GM19328 (cell line): Measurements from ENCODE around the gene FFAR3.

ENCODE experiments used
- ATAC-seq: cut with Tn5 transposase; IDR thresholded peaks from one replicate; pipeline ENCODE4 v1.9.1; 2021; ENCODE audit warnings: mild to moderate bottlenecking, moderate library complexity; ENCODE audit not compliant: unreplicated experiment

FFAR3 gene

DNA sequence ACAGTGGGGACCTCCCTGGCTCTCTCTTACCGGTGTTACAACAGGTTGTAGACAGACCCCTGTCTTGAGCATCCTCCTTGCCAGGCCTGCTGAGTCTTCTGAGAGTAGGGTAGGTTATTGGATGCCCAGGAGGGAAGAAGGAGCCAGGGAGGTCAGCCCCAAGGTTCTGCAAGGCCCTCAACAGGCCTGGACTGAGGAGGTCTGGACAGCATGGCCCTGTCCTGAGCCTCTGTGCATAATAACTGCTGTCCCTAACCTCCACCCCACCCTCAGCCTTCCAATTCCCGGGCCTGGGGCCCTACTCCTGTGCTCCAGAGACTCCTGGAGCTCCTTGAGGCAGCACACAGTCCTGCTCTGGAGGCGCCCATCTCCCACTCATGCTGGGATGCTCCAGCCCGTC is 28.9 kb upstream of the FFAR3 start:
- ATAC-seq, result no peak

DNA sequence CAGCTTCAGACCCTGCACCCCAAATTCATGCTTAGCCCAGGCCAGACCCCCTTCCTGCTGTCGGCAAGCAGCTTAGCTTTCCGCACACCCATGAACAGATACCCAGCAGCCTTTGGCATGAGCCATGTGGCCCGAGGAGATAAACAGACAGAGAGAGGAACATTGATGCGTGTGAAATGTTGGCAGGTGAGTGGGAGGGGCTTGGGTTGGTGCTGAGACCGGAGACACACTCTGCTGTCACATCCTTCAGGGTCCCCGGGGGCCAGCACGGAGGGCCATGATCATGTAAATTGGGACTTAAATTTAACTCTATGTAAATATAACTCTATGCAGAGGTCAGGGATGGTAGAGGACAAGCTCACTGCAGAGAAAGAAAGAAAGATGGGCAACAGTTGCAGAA is 27.8 kb upstream of the FFAR3 start:
- peak; percentile 55 for ATAC-seq

DNA sequence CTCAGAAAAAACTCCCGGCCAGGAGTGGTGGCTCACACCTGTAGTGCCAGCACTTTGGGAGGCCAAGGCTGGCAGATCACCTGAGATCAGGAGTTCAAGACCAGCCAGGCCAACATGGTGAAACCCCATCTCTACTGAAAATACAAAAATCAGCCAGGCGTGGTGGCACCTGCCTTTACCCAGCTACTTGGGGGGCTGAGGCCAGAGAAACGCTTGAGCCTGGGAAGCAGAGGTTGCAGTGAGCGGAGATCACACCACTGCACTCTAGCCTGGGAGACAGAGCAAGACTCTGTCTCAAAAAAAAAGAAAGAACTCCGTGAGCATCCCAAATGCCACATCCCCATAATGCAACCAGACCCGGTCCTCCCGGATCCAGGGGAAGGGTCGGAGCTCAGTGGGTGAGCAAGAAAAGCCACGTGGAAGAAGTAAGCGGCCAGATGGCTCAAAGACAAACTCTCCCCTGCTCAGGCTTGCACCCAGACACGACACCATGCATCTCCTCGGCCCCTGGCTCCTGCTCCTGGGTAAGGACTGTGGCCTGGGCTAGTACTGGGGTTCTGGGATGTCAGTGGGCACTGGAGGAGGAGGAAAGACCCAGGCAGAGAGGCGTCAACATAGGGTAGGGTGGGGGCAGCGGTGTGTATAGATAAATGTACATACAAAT is 26.6 kb upstream of the FFAR3 start:
- ATAC-seq, result no peak

DNA sequence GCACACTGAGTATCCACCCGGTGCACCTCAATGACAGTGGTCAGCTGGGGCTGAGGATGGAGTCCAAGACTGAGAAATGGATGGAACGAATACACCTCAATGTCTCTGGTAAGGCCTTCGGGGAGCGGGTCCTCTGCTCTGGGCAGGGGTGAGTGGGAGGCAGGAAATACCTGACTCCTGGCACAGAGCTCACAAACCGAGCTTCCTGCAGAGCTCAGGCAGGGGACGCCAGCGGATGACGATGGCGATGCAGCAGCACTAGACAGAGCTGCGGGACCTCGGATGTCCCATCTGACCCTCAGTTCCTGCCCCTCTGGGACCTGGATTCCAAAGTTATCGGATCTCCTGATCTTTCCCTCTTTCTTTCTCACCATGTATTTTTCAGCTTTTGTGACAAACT is 25.4 kb upstream of the FFAR3 start:
- no peak for ATAC-seq

DNA sequence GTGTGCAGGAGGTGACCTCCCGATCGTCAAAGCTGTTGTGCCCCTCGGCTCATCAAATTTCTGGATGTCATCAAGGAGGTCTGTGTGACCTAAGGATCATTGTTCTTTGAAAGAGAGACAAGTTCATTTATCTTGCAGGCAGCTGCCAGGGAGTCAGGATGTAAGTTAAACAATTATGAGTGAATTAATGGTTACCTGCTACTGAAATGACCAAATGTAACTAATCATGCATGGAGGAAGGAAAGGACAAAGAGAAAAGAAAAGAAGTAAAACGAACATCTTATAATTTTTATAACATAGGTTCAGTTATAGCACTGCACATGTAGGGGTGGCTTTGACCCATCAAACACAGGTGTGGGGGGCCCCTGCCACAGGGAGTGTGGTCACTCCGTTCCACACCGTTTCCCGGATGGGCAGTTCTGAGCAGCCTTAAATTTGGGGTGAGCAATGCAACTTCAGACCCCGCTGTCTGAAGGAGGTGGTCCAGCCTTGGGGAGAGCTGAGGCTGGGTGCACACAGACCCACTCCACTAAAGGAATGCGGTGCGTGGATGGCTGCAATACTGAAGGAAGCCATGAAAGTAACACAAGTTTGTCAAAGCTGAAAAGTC is 24.0 kb upstream of the FFAR3 start:
- no peak for ATAC-seq

DNA sequence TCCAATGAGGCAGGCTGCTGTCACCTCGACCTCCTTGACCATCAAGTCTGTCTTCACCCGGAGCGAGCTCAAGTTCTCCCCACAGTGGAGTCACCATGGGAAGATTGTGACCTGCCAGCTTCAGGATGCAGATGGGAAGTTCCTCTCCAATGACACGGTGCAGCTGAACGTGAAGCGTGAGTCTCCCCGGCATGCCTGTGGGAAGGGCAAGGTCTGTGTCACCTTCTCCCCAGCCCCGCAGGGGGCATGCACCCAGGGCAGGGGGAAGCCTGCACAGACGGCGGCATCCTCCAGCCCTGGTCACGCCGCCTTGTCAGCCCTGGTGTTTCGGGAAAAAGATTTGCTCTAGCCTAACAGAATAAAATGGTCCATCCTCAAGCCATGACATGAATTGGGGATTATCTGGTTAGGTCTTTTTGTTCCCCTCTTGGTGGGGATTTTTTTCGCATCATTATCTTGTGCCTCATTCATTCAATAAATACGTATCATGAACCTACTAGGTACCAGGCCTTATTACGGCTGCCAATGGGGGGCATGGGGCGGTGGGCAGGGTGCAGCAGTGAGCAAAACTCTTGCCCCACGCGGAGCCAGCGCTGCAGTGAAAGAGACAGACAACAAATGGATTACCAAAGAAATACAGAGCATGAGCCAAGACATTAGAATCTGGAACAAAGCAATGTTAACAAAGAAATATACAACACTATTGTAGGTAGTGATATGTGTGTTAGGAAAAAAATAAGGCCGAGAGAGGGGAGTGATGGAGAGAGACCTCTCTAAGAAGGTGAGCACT is 21.9 kb upstream of the FFAR3 start:
- no peak for ATAC-seq

DNA sequence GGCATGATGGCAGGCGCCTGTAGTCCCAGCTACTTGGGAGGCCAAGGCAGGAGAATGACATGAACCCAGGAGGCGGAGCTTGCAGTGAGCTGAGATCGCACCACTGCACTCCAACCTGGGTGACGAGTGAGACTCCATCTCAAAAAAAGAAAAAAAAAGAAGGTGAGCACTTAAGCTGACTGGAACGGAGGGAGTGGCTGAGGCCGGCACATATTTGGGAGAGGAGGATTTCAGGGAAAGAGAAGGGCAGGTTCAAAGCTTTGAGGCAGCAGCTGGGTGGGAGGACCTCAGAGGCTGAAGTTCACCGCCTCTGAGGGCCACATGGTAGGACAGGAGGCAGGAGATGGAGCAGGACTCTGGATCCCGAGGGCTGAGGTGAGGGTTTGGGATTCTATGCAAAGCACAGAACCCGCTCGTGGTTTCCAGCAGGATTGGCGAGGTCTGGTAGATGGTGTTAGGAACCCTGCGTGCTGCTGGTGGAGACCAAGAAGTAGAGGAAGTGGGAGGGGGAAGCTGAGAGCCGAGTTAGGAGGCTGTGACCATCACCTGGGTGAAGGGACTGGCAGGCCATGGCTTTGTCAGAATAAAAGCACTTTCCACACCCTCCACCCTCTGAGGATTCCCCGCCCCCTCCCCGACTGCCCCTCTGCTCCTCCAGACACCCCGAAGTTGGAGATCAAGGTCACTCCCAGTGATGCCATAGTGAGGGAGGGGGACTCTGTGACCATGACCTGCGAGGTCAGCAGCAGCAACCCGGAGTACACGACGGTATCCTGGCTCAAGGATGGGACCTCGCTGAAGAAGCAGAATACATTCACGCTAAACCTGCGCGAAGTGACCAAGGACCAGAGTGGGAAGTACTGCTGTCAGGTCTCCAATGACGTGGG is 20.9 kb upstream of the FFAR3 start:
- ATAC-seq, result no peak

DNA sequence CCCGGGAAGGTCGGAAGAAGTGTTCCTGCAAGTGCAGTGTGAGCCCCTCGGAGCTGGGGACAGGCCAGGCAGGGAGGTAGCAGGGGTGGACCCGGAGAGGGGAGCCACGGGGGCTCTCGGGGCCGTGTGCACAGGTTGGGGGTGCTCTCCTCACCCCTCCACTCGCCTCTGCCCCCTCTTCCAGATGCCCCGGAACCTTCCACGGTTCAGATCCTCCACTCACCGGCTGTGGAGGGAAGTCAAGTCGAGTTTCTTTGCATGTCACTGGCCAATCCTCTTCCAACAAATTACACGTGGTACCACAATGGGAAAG is 20.3 kb upstream of the FFAR3 start:
- no peak for ATAC-seq

DNA sequence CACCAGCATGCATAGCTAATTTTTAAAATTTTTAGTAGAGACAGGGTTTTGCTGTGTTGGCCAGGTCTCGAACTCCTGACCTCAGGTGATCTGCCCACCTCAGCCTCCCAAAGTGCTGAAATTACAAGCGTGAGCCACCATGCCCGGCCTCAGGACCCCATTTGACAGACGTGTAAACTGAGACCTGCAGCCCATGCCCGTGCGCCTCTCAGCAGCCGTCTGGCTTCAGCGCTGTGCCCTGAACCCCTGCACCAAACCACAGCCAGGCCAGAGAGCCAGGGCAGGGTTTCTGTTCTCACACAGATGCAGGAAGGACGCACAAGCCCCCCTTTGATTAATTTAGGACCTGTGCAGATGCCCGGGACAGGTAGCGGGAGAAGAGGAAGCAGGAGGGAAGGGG is 17.8 kb upstream of the FFAR3 start:
- ATAC-seq, result no peak

DNA sequence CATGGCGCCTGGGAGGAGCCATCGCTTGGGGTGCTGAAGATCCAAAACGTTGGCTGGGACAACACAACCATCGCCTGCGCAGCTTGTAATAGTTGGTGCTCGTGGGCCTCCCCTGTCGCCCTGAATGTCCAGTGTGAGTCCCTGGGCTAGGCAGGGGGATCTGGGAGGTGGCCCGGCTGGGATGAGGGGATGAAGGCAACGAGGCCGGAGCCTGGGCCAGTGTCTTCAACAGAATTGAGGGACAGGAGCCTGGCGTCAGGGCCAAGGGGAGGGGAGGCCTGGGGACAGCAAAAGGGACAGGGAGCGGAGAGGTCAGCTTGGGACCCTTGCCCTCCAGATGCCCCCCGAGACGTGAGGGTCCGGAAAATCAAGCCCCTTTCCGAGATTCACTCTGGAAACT is 17.3 kb upstream of the FFAR3 start:
- no peak for ATAC-seq

DNA sequence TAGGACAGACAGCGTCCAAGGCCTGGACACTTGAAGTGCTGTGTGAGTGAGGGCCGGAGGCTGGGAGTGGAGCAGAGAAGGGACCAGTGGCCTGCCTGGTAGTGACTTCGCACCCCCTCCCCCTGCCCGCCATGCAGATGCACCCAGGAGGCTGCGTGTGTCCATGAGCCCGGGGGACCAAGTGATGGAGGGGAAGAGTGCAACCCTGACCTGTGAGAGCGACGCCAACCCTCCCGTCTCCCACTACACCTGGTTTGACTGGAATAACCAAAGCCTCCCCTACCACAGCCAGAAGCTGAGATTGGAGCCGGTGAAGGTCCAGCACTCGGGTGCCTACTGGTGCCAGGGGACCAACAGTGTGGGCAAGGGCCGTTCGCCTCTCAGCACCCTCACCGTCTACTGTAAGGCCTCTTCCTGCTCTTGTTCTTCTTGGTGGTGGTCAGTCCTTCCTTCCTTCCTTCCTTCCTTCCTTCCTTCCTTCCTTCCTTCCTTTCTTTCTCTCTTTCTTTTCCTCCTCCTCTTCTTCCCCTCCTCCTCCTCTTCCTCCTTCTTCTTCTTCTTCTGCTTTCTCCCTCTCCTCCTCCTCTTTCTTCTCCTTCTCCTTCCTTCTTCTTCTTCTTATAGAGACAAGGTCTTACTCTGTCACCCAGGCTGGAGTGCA is 16.6 kb upstream of the FFAR3 start:
- ATAC-seq, result no peak

DNA sequence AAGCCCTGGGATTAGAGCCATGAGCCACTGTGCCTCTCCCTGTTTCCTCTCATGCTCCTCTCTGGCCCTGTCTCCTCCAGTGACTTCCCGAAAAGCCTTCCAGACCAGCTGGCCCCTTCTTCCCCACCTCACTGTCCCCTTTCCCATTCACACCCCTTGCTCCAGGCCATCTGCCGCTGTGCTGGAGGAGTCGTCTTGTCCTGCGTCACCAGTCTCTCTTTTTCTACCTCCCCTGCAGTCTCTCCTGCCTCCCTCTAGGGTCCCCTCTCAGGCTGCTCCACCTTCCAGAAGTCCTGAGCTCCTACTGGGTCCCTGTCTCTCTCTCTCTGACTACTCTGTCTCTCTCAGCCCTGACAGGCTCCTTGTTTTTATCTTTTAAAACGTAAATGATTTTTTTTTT is 15.8 kb upstream of the FFAR3 start:
- no peak for ATAC-seq

DNA sequence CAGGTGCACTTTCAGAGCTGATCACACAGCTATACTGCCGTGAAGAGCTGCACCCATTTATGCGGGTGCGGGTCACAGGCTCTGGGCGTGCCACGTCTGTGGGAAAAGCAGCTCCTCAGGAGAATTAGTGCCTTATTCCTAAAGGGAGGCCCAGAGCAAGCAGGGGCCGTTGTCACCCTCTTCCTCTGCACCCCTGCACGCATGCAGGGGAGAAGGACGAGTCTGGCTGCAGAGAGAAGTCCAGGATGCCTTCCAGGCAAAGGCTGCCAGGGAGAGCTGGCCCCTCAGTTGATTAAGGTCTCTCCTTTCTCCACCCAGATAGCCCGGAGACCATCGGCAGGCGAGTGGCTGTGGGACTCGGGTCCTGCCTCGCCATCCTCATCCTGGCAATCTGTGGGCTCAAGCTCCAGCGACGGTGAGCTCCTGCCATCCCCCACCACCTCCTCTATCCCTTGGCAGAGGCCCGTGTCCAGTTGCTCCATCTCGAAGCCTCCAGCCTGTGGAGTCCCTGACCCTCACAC is 13.7 kb upstream of the FFAR3 start:
- no peak for ATAC-seq

DNA sequence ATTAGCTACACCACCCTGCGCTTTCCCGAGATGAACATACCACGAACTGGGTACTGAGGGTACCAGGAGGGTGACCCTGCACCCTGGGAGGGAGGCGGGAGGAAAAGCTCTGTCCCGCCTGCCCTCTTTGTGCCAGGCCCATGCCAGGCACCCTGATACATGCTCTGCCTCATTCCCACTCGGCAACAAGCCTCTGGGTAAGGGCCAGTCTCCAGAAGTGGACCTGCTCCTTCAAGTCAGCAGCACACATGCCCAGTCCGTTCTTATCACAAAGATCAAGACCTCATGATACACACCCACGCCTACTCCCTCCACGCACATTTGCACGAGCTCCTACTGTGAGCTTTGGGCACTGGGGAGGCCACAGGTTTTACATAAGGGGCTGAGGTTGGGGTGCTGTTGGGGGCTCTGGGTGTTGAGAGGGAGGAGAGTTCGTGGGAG is 12.6 kb upstream of the FFAR3 start:
- ATAC-seq, result no peak

DNA sequence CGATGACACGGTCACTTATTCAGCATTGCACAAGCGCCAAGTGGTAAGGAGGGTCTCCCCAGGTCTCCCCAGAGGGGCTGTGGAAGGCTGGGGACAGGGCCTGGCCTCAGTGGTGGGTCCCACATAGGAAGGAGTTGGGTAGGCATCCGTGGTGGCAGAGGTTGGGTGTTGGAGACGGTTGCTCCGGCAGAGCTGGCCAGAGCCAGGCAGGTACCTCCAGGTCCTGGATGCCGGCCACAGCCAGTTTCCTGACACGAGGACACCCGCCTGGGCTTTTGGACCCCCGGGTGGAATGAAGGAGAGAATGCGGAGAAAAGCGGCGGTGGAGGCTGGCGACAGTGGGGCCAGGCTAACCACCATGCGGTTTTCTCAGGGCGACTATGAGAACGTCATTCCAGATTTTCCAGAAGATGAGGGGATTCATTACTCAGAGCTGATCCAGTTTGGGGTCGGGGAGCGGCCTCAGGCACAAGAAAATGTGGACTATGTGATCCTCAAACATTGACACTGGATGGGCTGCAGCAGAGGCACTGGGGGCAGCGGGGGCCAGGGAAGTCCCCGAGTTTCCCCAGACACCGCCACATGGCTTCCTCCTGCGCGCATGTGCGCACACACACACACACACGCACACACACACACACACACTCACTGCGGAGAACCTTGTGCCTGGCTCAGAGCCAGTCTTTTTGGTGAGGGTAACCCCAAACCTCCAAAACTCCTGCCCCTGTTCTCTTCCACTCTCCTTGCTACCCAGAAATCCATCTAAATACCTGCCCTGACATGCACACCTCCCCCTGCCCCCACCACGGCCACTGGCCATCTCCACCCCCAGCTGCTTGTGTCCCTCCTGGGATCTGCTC is 11.8 kb upstream of the FFAR3 start:
- ATAC-seq, result no peak

DNA sequence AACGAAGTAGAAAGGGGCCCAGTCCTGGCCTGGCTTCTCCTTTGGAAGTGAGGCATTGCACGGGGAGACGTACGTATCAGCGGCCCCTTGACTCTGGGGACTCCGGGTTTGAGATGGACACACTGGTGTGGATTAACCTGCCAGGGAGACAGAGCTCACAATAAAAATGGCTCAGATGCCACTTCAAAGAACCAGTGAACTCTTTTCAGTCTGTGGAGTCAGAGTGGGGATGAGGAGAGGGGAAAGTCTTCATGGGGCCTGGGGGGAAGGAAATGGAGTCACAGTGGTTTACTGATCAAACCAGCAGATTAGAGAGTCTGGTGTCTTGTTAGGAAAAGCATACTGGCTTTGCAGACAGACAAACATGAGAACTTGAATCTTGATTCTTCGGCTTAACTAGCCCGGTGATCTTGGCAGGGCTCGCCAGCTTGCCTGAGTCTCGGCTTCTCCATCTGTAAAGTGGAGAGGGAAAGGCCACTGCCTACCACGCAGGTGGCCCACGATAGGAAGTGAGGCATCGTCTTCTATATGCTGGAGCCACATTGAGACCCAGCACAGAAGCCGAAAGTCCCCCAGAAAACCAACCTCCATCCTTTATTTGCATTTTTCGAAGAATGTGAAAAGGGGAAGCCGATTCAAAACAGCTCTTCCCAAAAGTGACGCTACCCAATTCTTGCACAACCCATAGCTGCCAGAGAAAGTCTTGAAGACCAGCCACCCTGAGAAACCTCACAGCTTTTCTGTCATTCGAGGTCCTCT is 10.9 kb upstream of the FFAR3 start, which contains the start of gene FFAR1:
TSS of gene FFAR1 (plus strand) at position 732 of the 759 bp plus-strand sequence. CDS start 3,650 bp downstream, outside the sequence.
- ATAC-seq, result no peak

DNA sequence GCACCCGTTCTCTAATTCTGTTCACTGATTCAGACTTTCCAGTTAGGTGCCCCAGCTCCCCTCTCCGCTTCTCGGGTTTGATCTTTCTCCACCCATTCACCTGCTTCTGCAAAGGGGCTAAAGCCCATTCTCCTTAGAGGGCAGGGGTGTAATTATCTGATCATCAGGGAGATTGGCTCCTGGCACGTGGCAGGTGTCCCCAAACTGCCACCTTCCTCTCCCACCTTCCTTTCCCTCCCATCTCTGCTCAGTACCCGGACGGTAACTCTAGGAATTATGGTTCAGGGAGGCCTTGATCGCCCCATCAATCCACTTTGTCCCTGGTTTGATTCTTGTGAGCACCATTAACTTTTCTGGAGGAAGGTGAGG is 10.3 kb upstream of the FFAR3 start:
- ATAC-seq, result no peak

DNA sequence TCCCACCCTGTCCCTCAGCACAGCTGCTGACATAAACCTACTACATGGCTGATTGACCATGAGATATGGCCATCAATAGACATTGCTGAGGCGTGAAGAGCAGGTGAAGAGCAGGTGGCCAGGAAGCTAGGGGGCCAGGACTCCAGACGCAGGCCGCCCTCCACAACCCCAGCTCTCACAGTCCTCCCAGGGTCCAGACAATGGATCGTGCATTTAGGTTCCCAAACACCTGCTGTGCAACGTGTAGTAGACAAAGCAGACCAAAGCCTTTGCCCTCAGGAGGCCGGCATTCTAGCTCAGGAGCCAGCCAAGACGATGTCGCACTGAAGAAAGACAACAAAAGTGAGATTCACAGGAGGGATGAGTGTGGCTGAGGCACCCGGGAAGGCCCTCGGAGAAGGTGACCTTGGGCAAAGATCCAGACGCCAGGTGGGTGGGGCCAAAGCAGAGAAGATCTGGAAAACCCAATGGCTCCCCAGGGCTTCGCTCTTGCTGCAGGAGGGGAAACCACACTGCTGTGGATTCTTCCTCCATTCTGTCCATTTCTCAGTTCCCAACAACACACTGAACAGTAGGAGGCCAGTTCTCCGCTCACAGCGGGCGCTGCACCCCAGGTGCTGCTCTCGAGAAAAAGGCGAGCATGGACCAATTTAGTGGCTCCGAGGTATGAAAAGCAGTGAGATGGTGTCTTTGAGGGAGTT is 9.2 kb upstream of the FFAR3 start:
- ATAC-seq, result no peak
